ENCODE data around the gene IGLL5. TPM values are rescaled to one million over a fixed set of nuclear protein-coding genes. Genes with fewer than 3 reads are reported as not detected.

Gene IGLL5
- total and polyA plus RNA-seq, 2 of the 13 experiments (the other 11 are each of a cell fraction or from before 2014, with no cell fraction given) = not detected

DNA sequence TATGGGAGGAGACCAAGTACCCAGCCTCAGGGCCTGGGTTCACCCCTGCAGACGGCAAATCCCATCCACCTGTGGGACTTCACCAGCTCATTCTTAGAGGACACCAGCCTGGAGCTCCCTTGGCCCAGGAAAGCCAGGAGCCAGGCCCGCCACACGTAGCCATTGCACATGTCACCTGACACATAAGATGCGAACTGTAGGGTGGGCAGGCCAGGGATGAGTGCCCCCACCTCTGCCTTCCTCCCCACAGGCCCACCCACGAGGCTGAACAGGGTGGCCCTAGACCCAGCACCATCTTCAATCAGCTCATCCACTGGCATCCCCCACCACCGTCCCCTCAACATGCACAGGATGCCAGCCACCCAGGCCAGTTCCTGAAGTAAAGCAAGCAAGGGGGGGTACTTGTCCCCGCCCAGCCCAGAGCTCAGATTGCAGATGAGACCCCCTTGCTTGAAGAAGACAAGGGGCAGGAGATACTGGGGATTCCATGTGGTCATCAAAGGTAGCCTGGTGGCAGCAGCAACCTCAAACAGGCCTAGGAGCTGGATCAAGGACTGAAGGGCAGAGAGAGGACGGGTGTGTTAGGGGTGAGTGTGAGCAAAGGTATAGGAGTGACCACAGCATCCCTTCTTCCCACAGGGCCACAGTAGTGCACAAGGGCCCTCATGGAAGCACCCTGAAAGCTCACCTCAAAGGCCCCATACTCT, 45.6 kb downstream of the IGLL5 start:
- Histone ChIP-seq H4K20me1 (ENCODE audit: insufficient read depth, low read length) (no peaks in the 10 kb centered on the region), H3K4me2 (ENCODE audit: low read depth, low read length) (no peak overlapping the region), H3K79me2 (ENCODE audit: insufficient read depth, low read length) (no peaks in the 10 kb centered on the region), H3K4me1 (ENCODE audit: insufficient read depth, low read length) (no peaks in the 10 kb centered on the region), H3K4me3 (replicated peaks in 1 of 3; ENCODE audit: insufficient read depth in 1 of 3, low read depth in 2 of 3, low read length in 3 of 3) (no peak overlapping the region), H3K27me3 (ENCODE audit: control insufficient read depth in 1 of 2, insufficient read depth in 2 of 2, low read length in 2 of 2) (peaks cover 4 to 33% of the 10 kb centered on the region in 2 experiments; a peak in 3 of 5 replicates), H3K9me3 (ENCODE audit: low read length) (no peaks in the 10 kb centered on the region), H2AFZ (ENCODE audit: low read length) (no peak overlapping the region), H3K36me3 (replicated peaks in 1 of 2; ENCODE audit: control insufficient read depth in 1 of 2, insufficient read depth in 2 of 2, low read length in 2 of 2) (no peaks in the 10 kb centered on the region), H3K9ac (ENCODE audit: insufficient read depth, low read depth, low read length) (no peak overlapping the region), H3K27ac (ENCODE audit: extremely low read length, insufficient read depth, low read length) (no peak overlapping the region)
- in situ Hi-C loops (cut with HindIII; ENCODE audit: extremely low pct_ligation_motif_present, low pct_unique_long_range_greater_than_20kb) = no loop called here
- FAIRE-seq (no peak), ATAC-seq (no peak), DNase-seq (ENCODE audit: low spot score) (no peak)
- no TSS peak for BruUV-seq (replicated peaks)
- intact Hi-C loops (cut with micrococcal nuclease; ENCODE audit: unreplicated experiment) = no loop called here
- 10% methylated on average over 5 of the region's 8 CpGs for WGBS (ENCODE audit: low lambda C conversion rate)
- ChIA-PET CTCF (ENCODE audit: low intra/inter-chr PET ratio, low total read pairs) (no interaction called here), POLR2A (no interaction called here)
- TF ChIP-seq ZNF772 (CRISPR knock-in tag; IDR thresholded peaks at IDR 0.05) = no peak
- no peak for TF ChIP-seq AGO1 (IDR thresholded peaks at IDR 0.05; ENCODE audit: low read depth, low read length, poor library complexity, severe bottlenecking)
- TF ChIP-seq TGIF2 (CRISPR knock-in tag; IDR thresholded peaks at IDR 0.05) = no peak
- TF ChIP-seq ZNF44 (CRISPR knock-in tag; IDR thresholded peaks at IDR 0.05) = no peak
- no peak for TF ChIP-seq PRMT3 (CRISPR knock-in tag; IDR thresholded peaks at IDR 0.05; ENCODE audit: borderline replicate concordance, low read depth)
- no peak for TF ChIP-seq SMYD3 (CRISPR knock-in tag; IDR thresholded peaks at IDR 0.05)
- no peak for TF ChIP-seq ZFP1 (CRISPR knock-in tag; IDR thresholded peaks at IDR 0.05)
- TF ChIP-seq, protein P1, sequence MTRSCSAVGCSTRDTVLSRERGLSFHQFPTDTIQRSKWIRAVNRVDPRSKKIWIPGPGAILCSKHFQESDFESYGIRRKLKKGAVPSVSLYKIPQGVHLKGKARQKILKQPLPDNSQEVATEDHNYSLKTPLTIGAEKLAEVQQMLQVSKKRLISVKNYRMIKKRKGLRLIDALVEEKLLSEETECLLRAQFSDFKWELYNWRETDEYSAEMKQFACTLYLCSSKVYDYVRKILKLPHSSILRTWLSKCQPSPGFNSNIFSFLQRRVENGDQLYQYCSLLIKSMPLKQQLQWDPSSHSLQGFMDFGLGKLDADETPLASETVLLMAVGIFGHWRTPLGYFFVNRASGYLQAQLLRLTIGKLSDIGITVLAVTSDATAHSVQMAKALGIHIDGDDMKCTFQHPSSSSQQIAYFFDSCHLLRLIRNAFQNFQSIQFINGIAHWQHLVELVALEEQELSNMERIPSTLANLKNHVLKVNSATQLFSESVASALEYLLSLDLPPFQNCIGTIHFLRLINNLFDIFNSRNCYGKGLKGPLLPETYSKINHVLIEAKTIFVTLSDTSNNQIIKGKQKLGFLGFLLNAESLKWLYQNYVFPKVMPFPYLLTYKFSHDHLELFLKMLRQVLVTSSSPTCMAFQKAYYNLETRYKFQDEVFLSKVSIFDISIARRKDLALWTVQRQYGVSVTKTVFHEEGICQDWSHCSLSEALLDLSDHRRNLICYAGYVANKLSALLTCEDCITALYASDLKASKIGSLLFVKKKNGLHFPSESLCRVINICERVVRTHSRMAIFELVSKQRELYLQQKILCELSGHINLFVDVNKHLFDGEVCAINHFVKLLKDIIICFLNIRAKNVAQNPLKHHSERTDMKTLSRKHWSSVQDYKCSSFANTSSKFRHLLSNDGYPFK (CRISPR knock-in tag; IDR thresholded peaks at IDR 0.05; ENCODE audit: borderline replicate concordance) = no peak
- TF ChIP-seq HNRNPLL (IDR thresholded peaks at IDR 0.05; ENCODE audit: low read depth, low read length, poor library complexity, severe bottlenecking) = no peak
- no peak for TF ChIP-seq HMGXB3 (CRISPR knock-in tag; IDR thresholded peaks at IDR 0.05; ENCODE audit: borderline replicate concordance)
- no peak for TF ChIP-seq ZNF282 (IDR thresholded peaks at IDR 0.05; ENCODE audit: partially characterized antibody)
- TF ChIP-seq ZNF615 (CRISPR knock-in tag; IDR thresholded peaks at IDR 0.05; ENCODE audit: borderline replicate concordance) = no peak
- no peak for TF ChIP-seq ZBTB7B (CRISPR knock-in tag; IDR thresholded peaks at IDR 0.05)
- TF ChIP-seq TIGD3 (CRISPR knock-in tag; IDR thresholded peaks at IDR 0.05; ENCODE audit: borderline replicate concordance) = no peak
- TF ChIP-seq SP4 (CRISPR knock-in tag; IDR thresholded peaks at IDR 0.05) = no peak
